ENCODE data around the gene IL1RL2.

DNA sequence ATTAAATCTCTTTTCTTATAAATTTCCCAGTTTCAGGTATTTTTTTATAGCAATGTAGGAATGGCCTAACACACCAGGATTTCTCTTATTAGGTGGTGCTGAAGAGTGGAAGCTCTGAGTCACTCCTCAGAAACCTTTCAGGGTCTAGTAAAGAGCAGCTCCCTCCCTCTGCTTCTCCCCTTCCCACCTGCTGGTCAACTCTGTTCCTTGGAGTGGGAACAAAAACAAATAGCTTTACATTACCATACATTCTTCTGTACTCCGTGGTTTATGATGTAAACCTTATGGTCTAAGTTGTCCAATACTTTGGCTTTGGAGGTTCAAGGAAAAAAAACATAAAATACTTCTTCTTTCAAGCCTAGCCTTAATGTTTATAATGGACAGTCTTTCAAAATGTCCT is 47.0 kb upstream of the IL1RL2 start:
- TF ChIP-seq, protein P1, sequence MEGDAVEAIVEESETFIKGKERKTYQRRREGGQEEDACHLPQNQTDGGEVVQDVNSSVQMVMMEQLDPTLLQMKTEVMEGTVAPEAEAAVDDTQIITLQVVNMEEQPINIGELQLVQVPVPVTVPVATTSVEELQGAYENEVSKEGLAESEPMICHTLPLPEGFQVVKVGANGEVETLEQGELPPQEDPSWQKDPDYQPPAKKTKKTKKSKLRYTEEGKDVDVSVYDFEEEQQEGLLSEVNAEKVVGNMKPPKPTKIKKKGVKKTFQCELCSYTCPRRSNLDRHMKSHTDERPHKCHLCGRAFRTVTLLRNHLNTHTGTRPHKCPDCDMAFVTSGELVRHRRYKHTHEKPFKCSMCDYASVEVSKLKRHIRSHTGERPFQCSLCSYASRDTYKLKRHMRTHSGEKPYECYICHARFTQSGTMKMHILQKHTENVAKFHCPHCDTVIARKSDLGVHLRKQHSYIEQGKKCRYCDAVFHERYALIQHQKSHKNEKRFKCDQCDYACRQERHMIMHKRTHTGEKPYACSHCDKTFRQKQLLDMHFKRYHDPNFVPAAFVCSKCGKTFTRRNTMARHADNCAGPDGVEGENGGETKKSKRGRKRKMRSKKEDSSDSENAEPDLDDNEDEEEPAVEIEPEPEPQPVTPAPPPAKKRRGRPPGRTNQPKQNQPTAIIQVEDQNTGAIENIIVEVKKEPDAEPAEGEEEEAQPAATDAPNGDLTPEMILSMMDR (IDR thresholded peaks at IDR 0.05 in 2 of 3, conservative IDR thresholded peaks at IDR 0.05 in 1 of 3; ENCODE audit: borderline replicate concordance in 1 of 3, insufficient read depth in 1 of 3, low read depth in 2 of 3, low read length in 2 of 3): no peak
- TF ChIP-seq EZH2phosphoT487 (IDR thresholded peaks at IDR 0.05; ENCODE audit: borderline replicate concordance): no peak
- no peak for TF ChIP-seq JUND (IDR thresholded peaks at IDR 0.05)
- TF ChIP-seq POLR2A (IDR thresholded peaks at IDR 0.05; ENCODE audit: borderline replicate concordance, extremely low read depth, insufficient read depth, insufficient read length): no peak
- TF ChIP-seq, protein P2, sequence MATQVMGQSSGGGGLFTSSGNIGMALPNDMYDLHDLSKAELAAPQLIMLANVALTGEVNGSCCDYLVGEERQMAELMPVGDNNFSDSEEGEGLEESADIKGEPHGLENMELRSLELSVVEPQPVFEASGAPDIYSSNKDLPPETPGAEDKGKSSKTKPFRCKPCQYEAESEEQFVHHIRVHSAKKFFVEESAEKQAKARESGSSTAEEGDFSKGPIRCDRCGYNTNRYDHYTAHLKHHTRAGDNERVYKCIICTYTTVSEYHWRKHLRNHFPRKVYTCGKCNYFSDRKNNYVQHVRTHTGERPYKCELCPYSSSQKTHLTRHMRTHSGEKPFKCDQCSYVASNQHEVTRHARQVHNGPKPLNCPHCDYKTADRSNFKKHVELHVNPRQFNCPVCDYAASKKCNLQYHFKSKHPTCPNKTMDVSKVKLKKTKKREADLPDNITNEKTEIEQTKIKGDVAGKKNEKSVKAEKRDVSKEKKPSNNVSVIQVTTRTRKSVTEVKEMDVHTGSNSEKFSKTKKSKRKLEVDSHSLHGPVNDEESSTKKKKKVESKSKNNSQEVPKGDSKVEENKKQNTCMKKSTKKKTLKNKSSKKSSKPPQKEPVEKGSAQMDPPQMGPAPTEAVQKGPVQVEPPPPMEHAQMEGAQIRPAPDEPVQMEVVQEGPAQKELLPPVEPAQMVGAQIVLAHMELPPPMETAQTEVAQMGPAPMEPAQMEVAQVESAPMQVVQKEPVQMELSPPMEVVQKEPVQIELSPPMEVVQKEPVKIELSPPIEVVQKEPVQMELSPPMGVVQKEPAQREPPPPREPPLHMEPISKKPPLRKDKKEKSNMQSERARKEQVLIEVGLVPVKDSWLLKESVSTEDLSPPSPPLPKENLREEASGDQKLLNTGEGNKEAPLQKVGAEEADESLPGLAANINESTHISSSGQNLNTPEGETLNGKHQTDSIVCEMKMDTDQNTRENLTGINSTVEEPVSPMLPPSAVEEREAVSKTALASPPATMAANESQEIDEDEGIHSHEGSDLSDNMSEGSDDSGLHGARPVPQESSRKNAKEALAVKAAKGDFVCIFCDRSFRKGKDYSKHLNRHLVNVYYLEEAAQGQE (IDR thresholded peaks at IDR 0.05; ENCODE audit: low read depth): no peak
- no peak for TF ChIP-seq EZH2 (IDR thresholded peaks at IDR 0.05)
- no peak for TF ChIP-seq POLR2AphosphoS5 (IDR thresholded peaks at IDR 0.05; ENCODE audit: low read depth, low read length)

Data from HCT116 (cell line).